ENCODE measurements around the gene BUB1. TPM values are rescaled to one million over a fixed set of nuclear protein-coding genes. Genes with fewer than 3 reads are reported as not detected.
A peak's percentile ranks its signal among the peaks of the same experiment; 100 is the strongest.
"Not testable (repeated sequence)": the region's sequence is repeated elsewhere in the genome, so short reads cannot be mapped to it uniquely, and the experiment has no call there.

Gene BUB1
- total RNA-seq, 1 donor from 2014 or later: 7.1 TPM

DNA sequence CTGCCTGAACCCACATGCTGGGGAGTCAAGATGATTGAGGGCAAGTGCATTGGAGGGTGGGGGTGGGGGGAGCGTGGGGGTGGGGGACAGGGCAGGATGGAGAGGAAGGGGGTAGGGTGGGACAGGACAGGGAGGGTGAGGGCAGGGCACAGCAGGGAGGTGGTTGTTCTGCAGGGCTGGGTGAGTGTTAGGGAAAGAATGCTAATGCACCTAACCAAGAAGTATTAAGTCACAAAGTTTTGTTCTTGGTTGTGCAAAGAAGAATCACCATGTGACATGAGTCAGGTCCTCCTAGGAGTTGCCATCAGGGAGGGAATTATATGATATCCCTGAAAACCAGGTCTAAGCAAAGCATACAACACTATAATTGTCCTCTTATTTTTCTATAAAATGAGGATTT lies 63.9 kb downstream of the BUB1 start:
- not testable (repeated sequence) for H3K4me1 Mint-ChIP-seq (ENCODE audit: low read depth); H3K36me3 Mint-ChIP-seq (ENCODE audit: low read depth); DNase-seq (ENCODE audit: low spot score); H3K27ac Mint-ChIP-seq (ENCODE audit: unreplicated experiment); H3K4me3 Mint-ChIP-seq (ENCODE audit: unreplicated experiment); H3K27me3 Mint-ChIP-seq (ENCODE audit: low read depth); H3K9me3 Mint-ChIP-seq (ENCODE audit: low read depth)

DNA sequence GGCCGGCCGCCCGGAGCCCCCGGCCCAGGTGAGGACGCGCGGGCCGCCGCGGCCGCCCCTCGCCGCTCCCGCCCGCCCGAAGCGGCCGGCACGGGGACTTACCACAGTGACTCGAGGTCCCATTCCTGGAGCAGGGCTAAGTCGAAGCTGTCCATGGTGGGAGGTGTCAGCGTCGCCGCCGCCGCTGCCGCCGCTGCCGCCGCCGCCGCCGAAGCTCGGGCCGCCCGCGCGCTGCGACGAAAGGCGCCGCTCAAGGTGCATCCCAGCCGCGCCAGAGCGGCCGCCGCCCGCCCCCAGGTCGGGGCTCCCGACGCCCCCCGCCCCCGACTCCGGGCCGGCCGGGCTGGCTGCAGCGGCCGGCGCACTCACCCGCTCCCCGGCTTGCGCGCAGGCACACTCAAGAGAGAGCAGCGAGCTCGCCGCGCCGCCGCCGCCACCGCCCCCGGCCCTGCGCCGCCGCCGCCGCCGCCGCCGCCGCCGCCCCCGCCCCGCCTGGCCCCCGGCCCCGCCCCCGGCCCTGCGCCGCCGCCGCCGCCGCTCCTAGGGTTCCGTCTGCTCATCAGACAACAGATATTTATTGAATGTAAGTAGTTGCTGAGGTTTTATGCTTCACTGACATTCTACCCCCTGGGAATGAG lies 67.1 kb downstream of the BUB1 start:
- not testable (repeated sequence) for DNase-seq (ENCODE audit: low spot score); H3K36me3 Mint-ChIP-seq (ENCODE audit: low read depth); H3K27me3 Mint-ChIP-seq (ENCODE audit: low read depth); H3K4me1 Mint-ChIP-seq (ENCODE audit: low read depth); H3K9me3 Mint-ChIP-seq (ENCODE audit: low read depth); H3K27ac Mint-ChIP-seq (ENCODE audit: unreplicated experiment)
- peak overlapping the region; percentile 12 for H3K4me3 Mint-ChIP-seq (ENCODE audit: unreplicated experiment)

DNA sequence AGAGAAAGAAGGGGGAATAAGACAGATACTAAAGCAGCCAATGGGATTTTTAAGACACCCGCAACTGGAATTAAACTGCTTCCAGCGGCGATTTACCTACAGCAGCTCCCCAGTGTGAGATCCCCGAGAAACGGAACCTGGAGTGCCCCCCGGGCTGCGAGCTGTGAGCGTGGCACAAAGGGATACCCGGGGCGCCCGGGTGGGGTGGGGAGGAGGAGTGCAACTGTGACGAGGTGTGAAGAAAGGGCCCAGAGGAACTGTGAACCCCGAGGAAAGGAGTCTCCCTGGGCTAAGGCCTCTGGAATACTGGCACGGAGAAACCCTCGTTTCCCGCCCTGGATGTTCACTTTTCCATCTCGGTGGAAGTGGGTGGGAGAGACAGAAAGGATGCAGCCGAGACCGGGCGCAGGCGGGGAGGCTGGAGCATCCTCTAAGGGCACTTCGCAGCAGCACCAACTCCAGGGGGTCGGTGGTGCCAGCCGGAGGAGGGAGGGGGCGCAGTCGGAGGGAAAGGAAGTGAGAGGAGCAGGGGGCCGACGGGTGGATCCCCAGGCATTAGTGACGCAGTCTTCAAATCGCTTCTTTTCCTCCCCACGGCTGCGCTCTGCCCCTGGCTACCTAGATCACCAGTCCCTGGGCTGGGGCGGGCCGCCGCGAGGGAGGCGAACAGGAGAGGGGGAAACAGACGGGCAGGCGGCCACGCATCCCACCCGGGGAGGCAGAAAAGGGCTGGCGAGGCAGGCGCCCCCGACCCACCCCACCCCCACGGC lies 67.8 kb downstream of the BUB1 start:
- H3K27ac Mint-ChIP-seq (ENCODE audit: unreplicated experiment); H3K36me3 Mint-ChIP-seq (ENCODE audit: low read depth); H3K9me3 Mint-ChIP-seq (ENCODE audit: low read depth); DNase-seq (ENCODE audit: low spot score); H3K4me3 Mint-ChIP-seq (ENCODE audit: unreplicated experiment); H3K27me3 Mint-ChIP-seq (ENCODE audit: low read depth); H3K4me1 Mint-ChIP-seq (ENCODE audit: low read depth): not testable (repeated sequence)

DNA sequence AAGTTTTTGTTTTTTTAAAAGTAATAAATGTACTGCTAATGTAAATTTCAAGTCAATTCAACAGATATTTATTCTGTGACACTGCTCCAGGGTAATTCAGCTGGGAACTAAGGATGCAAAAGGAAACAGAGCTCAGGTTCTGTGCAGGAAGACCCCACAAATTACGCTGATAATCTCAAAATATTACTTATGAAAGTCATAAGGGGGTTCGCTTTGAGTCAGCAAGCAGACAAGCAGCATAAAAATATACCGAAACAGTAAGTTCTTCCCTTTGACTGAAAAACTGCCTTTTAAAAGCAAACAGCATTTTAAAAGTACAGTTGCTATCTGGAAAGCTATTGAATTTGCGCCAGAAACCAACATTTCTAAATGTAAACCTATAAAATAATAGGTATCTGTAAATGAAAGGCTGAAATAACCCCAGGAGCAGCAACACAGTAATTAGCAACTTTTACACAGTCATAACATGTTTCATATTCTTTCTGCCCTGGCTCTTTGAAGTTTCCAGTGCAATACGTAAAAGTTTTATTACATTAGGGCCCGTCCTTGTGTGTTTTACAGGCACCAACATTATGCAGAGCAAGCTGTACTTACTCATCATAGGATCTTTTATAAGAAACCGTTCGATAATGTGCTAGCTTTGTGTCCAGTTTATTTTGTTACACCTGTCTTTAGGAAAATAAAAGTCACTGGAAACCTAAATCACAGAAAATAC lies 68.9 kb downstream of the BUB1 start:
- H3K27ac Mint-ChIP-seq (ENCODE audit: unreplicated experiment); H3K36me3 Mint-ChIP-seq (ENCODE audit: low read depth); H3K4me1 Mint-ChIP-seq (ENCODE audit: low read depth); DNase-seq (ENCODE audit: low spot score); H3K9me3 Mint-ChIP-seq (ENCODE audit: low read depth); H3K4me3 Mint-ChIP-seq (ENCODE audit: unreplicated experiment); H3K27me3 Mint-ChIP-seq (ENCODE audit: low read depth): not testable (repeated sequence)

DNA sequence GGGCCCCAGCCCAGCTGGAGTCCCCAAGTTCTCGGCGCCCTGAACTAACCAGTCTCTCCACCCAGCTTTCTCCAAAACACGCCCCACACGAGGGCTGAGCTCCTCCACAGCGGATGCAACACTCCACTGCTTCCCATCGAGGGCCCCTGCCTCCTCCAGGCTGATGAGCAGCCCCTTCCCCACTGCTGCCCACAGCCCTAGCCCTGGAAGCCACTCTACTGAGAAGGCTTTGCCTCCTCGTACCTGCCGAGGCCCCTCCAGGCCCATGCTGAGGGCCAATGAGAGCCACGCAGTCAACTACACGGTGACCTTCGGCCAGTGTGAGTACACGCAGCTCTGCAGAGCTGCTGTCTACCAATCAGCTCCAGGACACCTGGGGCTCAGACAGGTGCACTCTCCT lies 72.8 kb downstream of the BUB1 start:
- H3K27me3 Mint-ChIP-seq (ENCODE audit: low read depth); H3K9me3 Mint-ChIP-seq (ENCODE audit: low read depth); H3K4me1 Mint-ChIP-seq (ENCODE audit: low read depth); H3K36me3 Mint-ChIP-seq (ENCODE audit: low read depth); H3K4me3 Mint-ChIP-seq (ENCODE audit: unreplicated experiment); H3K27ac Mint-ChIP-seq (ENCODE audit: unreplicated experiment): not testable (repeated sequence)
- DNase-seq (ENCODE audit: low spot score): peak; percentile 89

DNA sequence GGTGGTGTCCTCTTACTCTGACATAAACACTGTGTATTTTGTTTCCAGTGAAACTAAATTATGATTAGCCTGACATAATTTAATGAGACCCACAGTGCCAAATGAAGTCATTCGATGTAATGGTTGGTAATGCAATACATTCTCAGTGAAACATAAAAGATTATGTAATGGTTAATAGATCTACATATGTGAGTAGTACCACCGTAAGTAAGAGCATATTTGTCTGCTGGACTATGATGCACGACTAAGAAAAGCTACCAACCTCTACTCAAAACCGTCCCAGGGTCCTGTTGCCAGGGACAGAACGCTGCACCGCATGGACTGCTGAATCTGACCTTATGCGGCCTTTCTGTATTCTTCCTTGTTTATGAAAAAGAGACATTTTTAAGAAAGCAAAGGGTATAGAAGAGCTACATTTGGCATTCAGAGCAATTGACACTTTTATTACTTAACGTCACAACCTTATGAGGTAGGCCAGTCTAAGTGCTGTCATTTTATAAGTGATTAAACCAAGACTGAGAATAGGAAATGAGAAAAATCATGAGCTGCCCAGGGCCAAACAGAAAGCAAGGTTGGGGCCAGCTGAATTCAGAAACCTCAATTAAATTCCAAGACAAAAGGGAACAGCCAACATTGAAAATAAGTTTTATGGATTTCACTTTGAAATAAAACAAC lies 73.8 kb downstream of the BUB1 start:
- not testable (repeated sequence) for DNase-seq (ENCODE audit: low spot score); H3K4me1 Mint-ChIP-seq (ENCODE audit: low read depth); H3K4me3 Mint-ChIP-seq (ENCODE audit: unreplicated experiment); H3K9me3 Mint-ChIP-seq (ENCODE audit: low read depth); H3K27ac Mint-ChIP-seq (ENCODE audit: unreplicated experiment); H3K27me3 Mint-ChIP-seq (ENCODE audit: low read depth); H3K36me3 Mint-ChIP-seq (ENCODE audit: low read depth)

DNA sequence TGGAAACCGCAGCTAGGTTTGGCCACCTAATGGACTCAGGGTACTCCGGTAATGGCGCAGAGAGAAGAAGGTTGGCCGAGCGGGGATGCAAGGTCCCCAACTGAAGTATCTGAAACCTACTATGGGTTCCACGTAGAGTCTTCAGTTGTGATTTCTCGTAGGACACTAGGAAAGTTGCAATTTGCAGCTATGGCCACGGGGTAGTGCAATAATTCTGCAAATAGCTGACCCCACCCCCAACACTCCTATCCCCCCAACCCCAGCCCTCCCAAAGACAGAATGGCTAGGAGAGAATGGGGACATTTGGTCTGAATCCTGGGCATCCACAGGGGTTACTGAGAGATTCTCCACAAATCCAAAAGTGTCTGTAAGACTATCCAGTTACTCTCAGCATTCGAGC lies 75.7 kb downstream of the BUB1 start:
- not testable (repeated sequence) for DNase-seq (ENCODE audit: low spot score); H3K4me1 Mint-ChIP-seq (ENCODE audit: low read depth); H3K27me3 Mint-ChIP-seq (ENCODE audit: low read depth); H3K27ac Mint-ChIP-seq (ENCODE audit: unreplicated experiment); H3K36me3 Mint-ChIP-seq (ENCODE audit: low read depth); H3K9me3 Mint-ChIP-seq (ENCODE audit: low read depth); H3K4me3 Mint-ChIP-seq (ENCODE audit: unreplicated experiment)

DNA sequence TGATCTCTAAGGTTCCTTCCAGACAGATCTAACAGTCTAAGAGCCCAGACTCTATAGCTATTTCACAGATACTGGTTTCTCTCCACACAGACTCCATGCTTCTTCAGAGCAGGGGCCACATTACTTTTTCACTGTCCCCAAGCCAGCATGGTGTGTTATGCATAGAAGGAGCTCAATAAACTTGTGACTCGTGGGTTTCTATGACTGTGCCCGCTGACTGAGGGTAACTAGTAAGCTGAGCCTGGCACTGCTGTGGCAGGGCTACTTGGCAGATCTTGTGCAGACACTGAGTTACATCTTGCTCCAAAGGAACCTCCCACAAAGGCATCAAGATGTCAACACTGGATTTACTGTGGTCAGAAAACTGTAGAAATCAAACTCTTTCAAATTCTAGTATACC lies 85.9 kb downstream of the BUB1 start:
- H3K27ac Mint-ChIP-seq (ENCODE audit: unreplicated experiment); H3K9me3 Mint-ChIP-seq (ENCODE audit: low read depth); H3K4me3 Mint-ChIP-seq (ENCODE audit: unreplicated experiment); H3K4me1 Mint-ChIP-seq (ENCODE audit: low read depth); DNase-seq (ENCODE audit: low spot score); H3K36me3 Mint-ChIP-seq (ENCODE audit: low read depth); H3K27me3 Mint-ChIP-seq (ENCODE audit: low read depth): not testable (repeated sequence)

DNA sequence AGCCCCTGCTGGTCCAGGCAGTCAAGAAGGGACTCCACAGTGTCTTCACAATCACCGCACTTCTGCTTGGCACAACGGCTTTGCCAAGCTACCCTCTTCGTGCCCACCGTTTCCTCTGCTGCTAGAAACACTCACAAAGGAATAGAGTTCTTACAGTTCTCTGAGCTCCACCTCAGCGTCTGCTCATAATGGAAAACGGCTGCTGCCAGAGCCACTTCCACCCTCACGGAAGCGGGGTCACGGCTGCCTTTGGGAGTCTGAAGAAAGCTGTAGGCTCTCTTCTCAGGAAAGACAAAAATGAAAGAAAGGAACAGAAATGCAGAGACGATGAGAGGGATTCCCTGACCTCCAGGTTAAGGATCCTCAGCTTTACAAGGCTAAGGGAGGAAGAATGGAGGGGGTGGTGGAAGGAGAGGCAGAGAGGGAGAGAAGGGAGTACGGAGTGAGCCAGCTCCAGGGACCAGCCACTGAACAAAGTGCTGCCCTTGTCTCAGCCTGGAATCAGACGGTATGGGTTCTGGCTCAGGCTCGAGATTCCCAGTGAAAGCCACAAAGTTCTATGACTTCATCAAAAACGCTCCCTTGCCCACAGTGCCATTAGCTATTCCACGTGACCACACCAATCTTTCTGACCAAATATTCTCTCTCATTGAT lies 88.1 kb downstream of the BUB1 start:
- H3K27ac Mint-ChIP-seq (ENCODE audit: unreplicated experiment); H3K36me3 Mint-ChIP-seq (ENCODE audit: low read depth); H3K27me3 Mint-ChIP-seq (ENCODE audit: low read depth); H3K9me3 Mint-ChIP-seq (ENCODE audit: low read depth); H3K4me3 Mint-ChIP-seq (ENCODE audit: unreplicated experiment); H3K4me1 Mint-ChIP-seq (ENCODE audit: low read depth); DNase-seq (ENCODE audit: low spot score): not testable (repeated sequence)

DNA sequence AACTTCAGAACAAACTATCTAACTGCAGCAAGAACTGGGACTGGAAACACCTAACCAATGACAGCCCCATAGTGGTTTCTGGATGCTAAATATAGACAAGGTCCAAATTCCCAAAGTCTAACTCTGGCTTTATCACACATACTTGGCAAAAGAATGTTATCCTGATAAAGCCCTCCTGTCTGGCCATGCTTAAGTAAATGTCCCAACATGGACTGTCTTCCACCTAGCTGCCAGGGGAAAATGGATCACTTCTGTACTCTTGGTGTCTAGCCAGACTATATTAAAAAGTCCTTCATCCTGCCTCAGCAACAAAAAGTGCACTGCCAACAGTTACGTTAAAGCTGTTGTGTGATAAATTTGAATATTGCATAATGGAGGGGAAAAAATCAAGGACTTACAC lies 89.3 kb downstream of the BUB1 start:
- DNase-seq (ENCODE audit: low spot score); H3K27ac Mint-ChIP-seq (ENCODE audit: unreplicated experiment); H3K9me3 Mint-ChIP-seq (ENCODE audit: low read depth); H3K27me3 Mint-ChIP-seq (ENCODE audit: low read depth); H3K4me3 Mint-ChIP-seq (ENCODE audit: unreplicated experiment); H3K4me1 Mint-ChIP-seq (ENCODE audit: low read depth); H3K36me3 Mint-ChIP-seq (ENCODE audit: low read depth): not testable (repeated sequence)

Measured in chondrocyte (in vitro differentiated cells).